ENCODE results near the gene SPACA1.

Gene SPACA1

GRCh38 chr6:88105741-88106340 is 58.2 kb downstream of the SPACA1 start:
- DNase-seq: no peak

- DNase-seq: no peak
Observed at GRCh38 chr6:88107241-88107640, 59.6 kb downstream of the SPACA1 start.

- DNase-seq: no peak
Observed at GRCh38 chr6:88111991-88112390, 64.3 kb downstream of the SPACA1 start.

GRCh38 chr6:88114838-88115237 is 67.2 kb downstream of the SPACA1 start:
- no peak for DNase-seq

- no peak for DNase-seq
Observed at GRCh38 chr6:88115307-88115706, 67.7 kb downstream of the SPACA1 start.

GRCh38 chr6:88116276-88116675 is 68.6 kb downstream of the SPACA1 start:
- DNase-seq: no peak
